ENCODE results near the gene C16orf46.
A peak's percentile ranks its signal among the peaks of the same experiment; 100 is the strongest.

C16orf46 gene

GRCh38 chr16:81036751-81037350 lies 40.2 kb downstream of the C16orf46 start:
- DNase-seq (ENCODE audit: extremely low read depth, low read depth): no peak
- no peak for TF ChIP-seq CTCF (IDR thresholded peaks at IDR 0.05; ENCODE audit: low read depth, low read length)

- no peak for DNase-seq (ENCODE audit: extremely low read depth, low read depth)
- TF ChIP-seq CTCF (IDR thresholded peaks at IDR 0.05; ENCODE audit: low read depth, low read length): no peak
Observed at GRCh38 chr16:81035975-81036750, 40.9 kb downstream of the C16orf46 start.

GRCh38 chr16:81035398-81035974 lies 41.6 kb downstream of the C16orf46 start, which contains the start of gene ATMIN:
ATMIN (plus strand) TSS chr16:81035842; CDS start chr16:81035871, 29 bp downstream.
- peak; percentile 62 for DNase-seq (ENCODE audit: extremely low read depth, low read depth)
- TF ChIP-seq CTCF (IDR thresholded peaks at IDR 0.05; ENCODE audit: low read depth, low read length): peak; percentile 71

- no peak for DNase-seq (ENCODE audit: extremely low read depth, low read depth)
- TF ChIP-seq CTCF (IDR thresholded peaks at IDR 0.05; ENCODE audit: low read depth, low read length): no peak
Observed at GRCh38 chr16:81029930-81030604, 47.0 kb downstream of the C16orf46 start.

- DNase-seq (ENCODE audit: extremely low read depth, low read depth): no peak
- no peak for TF ChIP-seq CTCF (IDR thresholded peaks at IDR 0.05; ENCODE audit: low read depth, low read length)
Observed at GRCh38 chr16:81026429-81026828, 50.6 kb downstream of the C16orf46 start.

- no peak for DNase-seq (ENCODE audit: extremely low read depth, low read depth)
Observed at GRCh38 chr16:81018496-81018895, 58.5 kb downstream of the C16orf46 start.

More at GRCh38 chr16:81018496-81018895, 58.5 kb downstream of the C16orf46 start:
- no peak for TF ChIP-seq CTCF (IDR thresholded peaks at IDR 0.05; ENCODE audit: low read depth, low read length)
